GM21447 (cell line): Measurements from ENCODE around the gene HNRNPLL.

Experiments used
- ATAC-seq: cut with Tn5 transposase; IDR thresholded peaks from one replicate; pipeline ENCODE4 v1.9.1; 2021; ENCODE audit not compliant: unreplicated experiment

Gene HNRNPLL

GRCh38 chr2:38598200-38598990 is 4.3 kb downstream of the HNRNPLL start:
- no peak for ATAC-seq

GRCh38 chr2:38597115-38597514 is 5.6 kb downstream of the HNRNPLL start:
- no peak for ATAC-seq

GRCh38 chr2:38596229-38596628 is 6.5 kb downstream of the HNRNPLL start:
- ATAC-seq, result no peak

GRCh38 chr2:38592951-38593350 is 9.8 kb downstream of the HNRNPLL start:
- no peak for ATAC-seq

- ATAC-seq, result no peak
Observed at GRCh38 chr2:38591152-38591551, 11.6 kb downstream of the HNRNPLL start.

- ATAC-seq, result no peak
Observed at GRCh38 chr2:38590053-38590452, 12.7 kb downstream of the HNRNPLL start.

- ATAC-seq, result no peak
Observed at GRCh38 chr2:38586931-38587330, 15.8 kb downstream of the HNRNPLL start.

- no peak for ATAC-seq
Observed at GRCh38 chr2:38584881-38585280, 17.8 kb downstream of the HNRNPLL start.

- ATAC-seq, result no peak
Observed at GRCh38 chr2:38583994-38584393, 18.7 kb downstream of the HNRNPLL start.

- ATAC-seq, result no peak
Observed at GRCh38 chr2:38583524-38583923, 19.2 kb downstream of the HNRNPLL start.

- no peak for ATAC-seq
Observed at GRCh38 chr2:38581193-38582147, 21.3 kb downstream of the HNRNPLL start.

- no peak for ATAC-seq
Observed at GRCh38 chr2:38580115-38580636, 22.6 kb downstream of the HNRNPLL start.

- no peak for ATAC-seq
Observed at GRCh38 chr2:38578832-38579231, 23.9 kb downstream of the HNRNPLL start.

GRCh38 chr2:38574278-38574677 is 28.4 kb downstream of the HNRNPLL start:
- ATAC-seq, result no peak

GRCh38 chr2:38572167-38572566 is 30.6 kb downstream of the HNRNPLL start:
- no peak for ATAC-seq

- no peak for ATAC-seq
Observed at GRCh38 chr2:38571193-38571592, 31.5 kb downstream of the HNRNPLL start.

- no peak for ATAC-seq
Observed at GRCh38 chr2:38568724-38569436, 33.8 kb downstream of the HNRNPLL start.

GRCh38 chr2:38565333-38565732 is 37.4 kb downstream of the HNRNPLL start:
- no peak for ATAC-seq

- no peak for ATAC-seq
Observed at GRCh38 chr2:38561691-38562090, 41.0 kb downstream of the HNRNPLL start.

- no peak for ATAC-seq
Observed at GRCh38 chr2:38560092-38560491, 42.6 kb downstream of the HNRNPLL start.

GRCh38 chr2:38557981-38558380 is 44.7 kb downstream of the HNRNPLL start:
- ATAC-seq, result no peak
